Peyer's patch (tissue), 4 donors: ENCODE data around the gene JPH4. TPM values are rescaled to one million over a fixed set of nuclear protein-coding genes. Genes with fewer than 3 reads are reported as not detected.

Experiments used
- DNase-seq, 3 donors: peaks; one replicate each; pipeline ENCODE4 v3.0.0-alpha.2; 2017 to 2019
- H3K27ac ChIP-seq, 4 donors: fragments of 200-600 bp; sonication (generic); one replicate each; pipeline ENCODE4 v1.5.1; 2016 to 2019
- H3K27me3 ChIP-seq, 2 donors: fragments of 200-600 bp; sonication (generic); one replicate each; pipeline ENCODE4 v1.5.1; 2019
- H3K36me3 ChIP-seq, 3 donors: fragments of 200-600 bp; sonication (generic); one replicate each; pipeline ENCODE4 v1.5.1; 2016 to 2019
- H3K4me1 ChIP-seq, 4 donors: fragments of 200-600 bp; sonication (generic); one replicate each; pipeline ENCODE4 v1.5.1; 2016 to 2019
- H3K4me3 ChIP-seq, 4 donors: fragments of 200-600 bp; sonication (generic); 1 replicate in 3 of 4; 2 replicates in 1 of 4; pipeline ENCODE4 v1.5.1; 2016 to 2019; ENCODE audit warnings: mild to moderate bottlenecking in 1 of 4
- H3K9me3 ChIP-seq, 4 donors: fragments of 200-600 bp; sonication (generic); one replicate each; pipeline ENCODE4 v1.5.1; 2016 to 2019; ENCODE audit warnings: mild to moderate bottlenecking in 1 of 4
- CTCF ChIP-seq, 6 experiments: fragments of 450-650 bp in 4 of 6; fragments of 200-600 bp in 2 of 6; sonication (generic) in 1 of 6; IDR thresholded peaks; one replicate each; pipeline ENCODE4 v1.5.1; 2017 to 2019; ENCODE audit warnings: antibody characterized with exemption in 6 of 6, mild to moderate bottlenecking in 3 of 6, moderate library complexity in 1 of 6
- POLR2A ChIP-seq, 2 donors: fragments of 450-650 bp; IDR thresholded peaks; one replicate each; pipeline ENCODE4 v1.5.1; 2017; ENCODE audit warnings: antibody characterized with exemption in 2 of 2, mild to moderate bottlenecking in 2 of 2, moderate library complexity in 2 of 2
- total RNA-seq, 4 donors: library from RNA; depleted of rRNA; stranded (reverse); fragments of >200 nt; gene quantifications; one replicate each; pipeline ENCODE4 v1.1.0, GENCODE V29; 2016

The JPH4 gene
- total RNA-seq, 4 donors from 2014 or later = 0.85 to 8.3 (median 1.5) TPM; not detected in 1

GRCh38 chr14:23518709-23519108, 59.9 kb downstream of the JPH4 start:
- no peaks in the 10 kb centered on the region for H3K4me1 ChIP-seq
- TF ChIP-seq CTCF (IDR thresholded peaks at IDR 0.05) (no peak), POLR2A (IDR thresholded peaks at IDR 0.05) (no peak)
- no peaks in the 10 kb centered on the region for H3K36me3 ChIP-seq
- no peaks in the 10 kb centered on the region for H3K9me3 ChIP-seq
- DNase-seq = no peak
- no peak overlapping the region for H3K4me3 ChIP-seq
- no peak overlapping the region for H3K27ac ChIP-seq
- H3K27me3 ChIP-seq = no peaks in the 10 kb centered on the region

Other genes with a start within 250 kb of the JPH4 start
- gene SLC22A17, start 225.9 kb downstream of the JPH4 start, total RNA-seq = 10 to 100 TPM in 1 of 4 donors, 1 to 10 TPM in 3; 1.6 to 19.0 (median 5.2) TPM
- 1 to 10 TPM in 3 of 4 donors, not detected in 1; 2.1 to 4.4 (median 4.1) TPM for gene EFS, start 213.6 kb downstream of the JPH4 start, total RNA-seq
- not detected for gene IL25, start 206.0 kb downstream of the JPH4 start, total RNA-seq
- not detected for gene CMTM5, start 201.7 kb downstream of the JPH4 start, total RNA-seq
- gene MYH6, start 170.5 kb downstream of the JPH4 start, total RNA-seq = not detected
- gene MYH7, start 143.1 kb downstream of the JPH4 start, total RNA-seq = under 1 TPM in 3 of 4 donors, not detected in 1; 0.18 to 0.40 (median 0.19) TPM
- 10 to 100 TPM; 25.5 to 61.9 (median 35.4) TPM for gene NGDN, start 109.1 kb downstream of the JPH4 start, total RNA-seq
- 1 to 10 TPM in 2 of 4 donors, under 1 TPM in 2; 0.53 to 7.4 (median 1.0) TPM for gene ZFHX2, start 27.0 kb downstream of the JPH4 start, total RNA-seq
- 10 to 100 TPM; 23.3 to 48.5 (median 37.6) TPM for gene THTPA, start 22.5 kb downstream of the JPH4 start, total RNA-seq
- gene AP1G2, start 11.0 kb downstream of the JPH4 start, total RNA-seq = 100 to 1,000 TPM; 175 to 369 (median 341) TPM
- not detected for gene DHRS2, start 57.6 kb upstream of the JPH4 start, total RNA-seq